IPS-11a (cell line): ENCODE data around the gene CPA4.

Experiments
- H3K4me3 ChIP-seq: one replicate; pipeline ENCODE4 v1.5.1; 2013; ENCODE audit warnings: low read depth, low read length, control low read depth

The CPA4 gene

GRCh38 chr7:130274296-130274695, 18.7 kb upstream of the CPA4 start:
- H3K4me3 ChIP-seq = no peak overlapping the region

GRCh38 chr7:130274983-130275591, 17.9 kb upstream of the CPA4 start:
- H3K4me3 ChIP-seq = no peak overlapping the region

- no peak overlapping the region for H3K4me3 ChIP-seq
Measured at GRCh38 chr7:130275826-130276297, 17.1 kb upstream of the CPA4 start.

DNA sequence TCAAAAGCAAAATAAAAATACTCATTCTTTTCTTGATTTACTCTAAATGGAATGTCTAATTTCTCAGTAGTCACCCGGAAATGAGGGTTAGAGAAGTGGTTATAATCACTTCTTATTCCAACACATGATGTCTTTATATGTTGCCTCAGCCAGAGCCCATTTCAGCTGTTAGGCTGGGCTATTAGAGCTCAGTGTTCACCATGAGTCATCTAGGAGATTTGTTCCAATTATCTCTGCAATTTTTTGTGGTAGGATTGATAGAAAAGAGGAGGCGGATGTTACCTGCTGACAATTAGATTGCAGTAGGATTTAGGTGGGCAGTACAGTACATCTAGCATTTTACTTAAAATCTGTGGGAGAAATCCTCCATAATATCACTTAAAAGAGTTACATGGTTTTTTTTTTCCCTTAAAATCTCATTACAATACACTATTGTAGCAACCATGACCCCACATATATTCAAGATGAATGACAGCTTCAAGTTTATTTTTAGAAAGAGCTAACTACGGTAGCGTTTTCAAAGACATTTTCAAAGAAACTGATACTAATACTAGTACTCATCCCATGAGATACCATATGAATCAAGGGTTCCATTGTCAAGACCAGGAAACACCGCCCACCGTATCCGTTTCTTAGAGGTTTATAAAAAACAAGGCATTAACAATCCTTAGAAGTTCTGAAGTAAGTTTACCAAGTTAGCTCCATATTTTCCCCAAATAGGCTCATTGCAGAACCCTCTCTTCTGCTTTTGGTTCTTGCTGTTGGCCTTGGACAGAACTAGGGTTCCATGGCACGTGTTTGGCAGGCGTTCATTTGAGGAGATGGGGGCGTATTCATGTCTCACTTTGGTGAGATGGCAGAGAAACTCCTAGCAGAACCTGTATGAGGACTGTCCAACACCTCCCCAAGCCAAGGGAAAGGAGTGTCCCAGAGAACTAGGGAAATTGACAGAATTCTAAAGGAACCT, 15.9 kb upstream of the CPA4 start:
- no peak overlapping the region for H3K4me3 ChIP-seq

GRCh38 chr7:130277763-130278643, 15.0 kb upstream of the CPA4 start:
- no peak overlapping the region for H3K4me3 ChIP-seq

DNA sequence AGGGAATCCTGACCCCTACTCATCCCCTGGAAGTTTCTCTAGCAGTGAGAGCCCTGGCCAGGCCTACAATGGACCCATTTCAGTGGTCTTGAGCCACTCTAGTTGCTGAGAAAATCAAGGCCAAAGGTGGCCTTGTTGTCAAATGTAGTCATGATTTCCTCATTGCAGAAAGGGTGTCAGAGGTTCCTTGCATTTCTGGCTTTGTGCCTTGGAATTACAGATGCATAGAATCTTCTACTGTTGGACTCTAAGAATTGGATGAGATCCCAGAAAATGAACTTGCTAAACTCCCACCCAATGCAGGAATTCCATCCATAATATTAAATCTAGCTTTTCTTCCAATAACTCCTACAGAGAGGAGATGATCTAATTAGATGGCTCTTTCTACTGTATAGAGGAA, 14.1 kb upstream of the CPA4 start:
- H3K4me3 ChIP-seq = no peak overlapping the region

GRCh38 chr7:130279286-130279685, 13.7 kb upstream of the CPA4 start:
- no peak overlapping the region for H3K4me3 ChIP-seq

DNA sequence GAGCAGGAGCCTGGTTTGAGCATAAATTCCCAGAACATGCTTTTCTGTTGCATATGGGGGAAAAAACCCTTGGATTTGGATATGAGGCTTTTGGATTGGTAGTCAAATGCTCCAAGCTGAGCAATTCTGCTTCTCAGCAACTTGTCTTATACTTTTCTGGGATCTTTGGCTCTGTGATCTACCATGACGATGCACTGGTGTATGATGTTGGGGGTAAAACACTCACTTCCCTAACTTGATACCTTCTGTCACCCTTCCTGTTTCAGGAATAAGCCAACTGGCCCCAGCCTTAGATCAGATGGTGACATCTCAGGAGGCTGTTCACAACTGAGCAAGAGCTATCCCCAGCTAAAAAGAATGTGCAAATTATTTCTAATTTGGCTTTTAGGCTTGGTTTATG, 13.1 kb upstream of the CPA4 start:
- H3K4me3 ChIP-seq = no peak overlapping the region

DNA sequence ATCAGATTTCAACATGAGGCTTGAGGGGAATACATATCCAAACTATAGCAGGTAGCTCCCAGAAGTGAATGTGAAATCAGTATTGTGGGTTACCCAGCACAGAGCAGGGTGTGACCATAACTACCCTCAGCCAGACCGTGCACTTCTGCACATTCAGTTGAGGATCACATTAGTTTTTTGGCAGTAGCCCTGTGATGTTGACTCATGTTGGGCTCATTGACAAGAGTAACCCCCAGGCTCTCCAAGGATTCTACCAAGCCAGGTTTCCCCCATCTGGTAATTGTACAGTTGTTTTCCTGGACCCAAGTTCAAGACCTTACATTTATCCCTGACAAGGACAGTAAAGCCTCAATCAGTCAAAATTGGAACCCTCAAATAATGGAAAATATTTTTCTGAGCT, 11.7 kb upstream of the CPA4 start:
- H3K4me3 ChIP-seq = no peak overlapping the region

DNA sequence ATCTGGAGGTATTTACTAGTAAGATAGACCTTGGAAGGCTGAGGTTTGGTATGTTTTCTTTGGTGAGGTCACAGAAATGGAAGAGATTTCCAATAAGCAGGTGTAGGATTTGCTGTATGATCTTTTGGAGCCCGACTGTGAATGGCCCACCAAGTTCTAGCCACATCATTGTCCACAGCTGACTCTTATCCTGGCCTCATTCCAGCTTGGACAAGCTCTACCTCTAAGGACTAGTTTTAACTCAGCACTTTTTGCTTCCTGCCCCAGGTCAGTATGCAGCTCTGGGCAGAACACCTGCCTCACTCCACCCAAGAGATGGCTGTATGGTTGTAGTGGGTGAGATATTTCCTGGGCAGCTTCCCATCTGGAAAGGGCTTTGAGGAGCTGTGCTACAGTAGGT, 6.1 kb upstream of the CPA4 start:
- no peak overlapping the region for H3K4me3 ChIP-seq

DNA sequence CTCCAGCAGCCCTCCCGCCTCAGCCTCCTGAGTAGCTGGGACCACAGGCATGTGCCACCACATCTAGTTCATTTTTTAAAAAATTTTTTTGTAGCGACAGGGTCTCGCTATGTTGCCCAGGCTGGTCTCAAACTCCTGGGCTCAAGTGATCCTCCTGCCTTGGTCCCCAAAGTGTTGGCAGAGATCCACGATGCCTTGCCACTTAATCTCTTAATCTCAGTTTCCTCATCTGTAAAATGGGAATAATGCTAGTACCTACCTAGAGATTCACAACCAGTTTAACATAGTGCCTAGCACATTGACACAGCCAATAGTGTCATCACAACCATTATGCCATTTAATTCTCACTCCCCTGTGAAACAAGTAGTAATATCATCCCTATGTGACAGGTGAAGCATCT, 4.8 kb upstream of the CPA4 start:
- no peak overlapping the region for H3K4me3 ChIP-seq

DNA sequence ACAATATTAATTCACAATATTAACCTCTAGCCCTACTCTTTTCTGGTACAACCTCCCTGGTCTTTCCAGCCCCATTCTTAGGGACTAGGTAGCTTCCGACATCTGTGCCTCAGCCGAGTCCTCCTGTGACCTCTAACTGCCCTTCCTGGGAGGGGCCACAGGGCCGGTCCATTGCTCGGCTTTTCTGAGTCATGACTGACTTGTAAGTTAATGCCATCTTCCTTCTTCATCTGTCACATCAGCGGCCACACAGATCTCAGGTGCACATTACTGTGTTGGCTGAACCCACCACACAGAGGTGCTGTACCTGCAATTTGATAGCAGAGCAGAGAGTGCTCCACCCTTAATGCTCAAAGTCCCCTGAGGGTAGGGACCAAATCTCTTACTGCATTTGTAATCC, 4.1 kb upstream of the CPA4 start:
- no peak overlapping the region for H3K4me3 ChIP-seq

DNA sequence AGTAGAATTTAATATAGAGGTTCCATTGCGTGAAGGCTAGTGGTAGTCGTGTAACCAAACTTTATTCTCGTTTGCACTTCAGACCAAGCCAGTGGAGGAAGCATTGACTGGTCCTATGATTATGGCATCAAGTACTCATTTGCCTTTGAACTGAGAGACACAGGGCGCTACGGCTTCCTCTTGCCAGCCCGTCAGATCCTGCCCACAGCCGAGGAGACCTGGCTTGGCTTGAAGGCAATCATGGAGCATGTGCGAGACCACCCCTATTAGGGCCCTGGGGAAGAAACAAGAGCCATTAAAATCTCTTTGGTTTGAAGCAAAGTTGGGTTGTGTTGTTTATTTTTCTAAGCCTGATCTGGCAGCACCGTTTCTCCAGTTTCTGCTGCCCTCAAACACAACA, 3.5 kb upstream of the CPA4 start:
- no peak overlapping the region for H3K4me3 ChIP-seq

DNA sequence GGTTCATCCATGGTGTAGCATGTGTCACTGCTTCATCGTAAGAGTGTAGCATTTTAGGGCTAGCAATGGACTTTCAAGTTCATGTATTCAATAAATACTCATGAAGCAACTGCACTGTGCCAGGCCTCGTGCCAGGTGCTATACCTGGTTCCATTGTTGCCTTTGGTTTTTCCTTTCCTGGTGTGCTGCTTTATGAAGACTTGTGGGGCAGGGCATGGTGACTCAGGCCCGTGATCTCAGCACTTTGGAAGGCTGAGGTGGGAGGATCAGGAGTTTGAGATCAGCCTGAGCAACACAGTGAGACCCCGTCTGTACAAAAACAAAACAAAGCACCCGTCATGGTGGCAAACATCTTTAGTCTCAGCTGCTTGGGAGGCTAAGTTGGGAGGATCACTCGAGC, 2.2 kb upstream of the CPA4 start:
- no peak overlapping the region for H3K4me3 ChIP-seq

- no peak overlapping the region for H3K4me3 ChIP-seq
Measured at GRCh38 chr7:130293521-130293920, 560 bp downstream of the CPA4 start.

DNA sequence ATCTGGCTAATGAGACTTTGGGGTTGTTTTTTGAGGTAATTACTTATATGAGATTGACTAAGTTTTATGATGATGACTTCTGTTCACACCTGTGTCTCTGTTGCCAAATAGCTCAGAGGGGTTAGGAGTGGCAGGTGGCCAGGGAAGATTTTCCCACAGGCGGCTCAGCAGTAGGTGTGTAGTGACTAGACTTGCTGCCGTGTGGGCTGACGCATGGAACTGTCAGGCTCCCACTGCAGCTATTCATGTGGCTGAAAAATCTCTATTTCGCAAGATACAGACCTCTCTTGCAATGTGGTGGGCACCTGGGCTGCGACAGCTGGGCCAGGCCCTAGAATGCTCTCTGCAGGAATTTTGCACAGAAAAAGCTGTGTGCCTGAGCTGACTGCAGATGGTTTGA, 1.4 kb downstream of the CPA4 start:
- H3K4me3 ChIP-seq = no peak overlapping the region

DNA sequence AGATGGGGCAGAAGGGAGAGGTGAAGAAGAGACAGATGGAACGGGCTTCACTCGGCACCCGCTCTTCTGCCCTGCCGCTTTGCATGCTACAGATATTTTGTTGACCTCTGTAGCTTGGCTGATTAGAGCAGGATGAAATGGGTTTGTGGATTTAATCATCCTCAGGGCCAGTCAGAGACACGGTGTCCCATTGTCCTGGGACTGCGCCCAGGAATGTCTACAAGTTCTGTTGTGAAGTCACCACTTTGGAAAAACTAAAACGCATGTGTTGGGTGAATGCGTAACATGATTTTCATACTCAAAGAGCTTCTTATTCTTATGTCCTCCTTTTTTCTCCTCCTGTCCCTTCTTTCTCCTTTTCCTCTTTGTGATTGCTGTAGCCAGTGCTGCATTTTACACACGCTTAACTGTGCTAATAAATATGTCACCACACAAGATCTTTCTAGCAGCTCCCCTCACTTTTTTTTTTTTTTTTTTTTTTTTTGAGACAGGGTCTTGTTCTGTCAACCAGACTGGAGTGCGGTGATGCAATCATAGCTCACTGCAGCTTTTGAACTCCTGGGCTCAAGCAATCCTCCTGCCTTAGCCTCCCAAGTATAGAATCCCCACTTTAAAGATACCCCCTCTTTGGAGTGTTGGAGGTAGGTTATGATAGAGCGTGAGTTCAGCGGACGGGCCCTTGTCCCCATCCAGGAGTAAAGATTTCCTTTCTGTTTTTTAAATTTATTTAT, 3.4 kb downstream of the CPA4 start:
- no peak overlapping the region for H3K4me3 ChIP-seq

DNA sequence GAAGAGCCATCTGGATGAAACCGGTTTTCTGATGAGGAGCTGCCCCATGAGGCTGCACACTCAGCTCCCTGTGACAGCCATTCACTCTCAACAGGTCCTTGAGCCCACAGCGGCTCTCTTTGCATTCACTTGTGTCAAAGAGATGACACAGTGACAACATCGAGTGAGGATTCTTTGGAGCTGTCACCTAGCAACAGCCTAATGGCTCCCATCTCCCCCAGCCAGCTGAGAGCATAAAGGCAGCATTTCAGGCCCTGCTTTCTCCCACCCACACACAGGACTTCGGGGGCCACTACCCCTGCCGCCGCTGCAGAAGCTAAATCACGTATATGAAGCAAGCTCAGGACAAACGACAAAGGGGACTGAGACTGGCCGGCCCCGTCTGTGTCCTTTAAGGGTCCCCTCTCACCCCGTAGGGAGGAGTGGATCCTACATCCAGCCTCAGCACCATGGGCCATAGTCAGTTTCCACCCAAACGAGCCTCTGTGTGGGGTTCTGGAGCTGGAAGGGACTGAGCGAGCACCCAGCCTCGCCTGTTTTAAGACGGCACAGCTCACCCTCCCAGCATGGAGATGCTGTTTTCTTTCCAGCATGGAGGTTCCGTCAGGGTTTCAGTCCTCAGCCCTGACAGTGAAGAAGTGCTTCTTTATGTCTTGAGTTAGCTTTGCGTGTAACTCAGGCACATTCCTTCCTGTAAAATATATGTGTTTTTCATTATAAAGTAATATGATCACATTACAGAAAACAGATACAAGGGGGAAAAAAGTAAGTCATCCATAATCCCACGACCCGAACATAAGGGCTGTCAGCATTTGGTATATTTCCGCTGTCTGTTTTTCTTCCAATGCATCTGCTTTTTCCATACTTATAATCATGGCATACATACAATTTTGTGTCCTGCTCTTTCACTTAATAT, 4.9 kb downstream of the CPA4 start:
- H3K4me3 ChIP-seq = no peak overlapping the region

DNA sequence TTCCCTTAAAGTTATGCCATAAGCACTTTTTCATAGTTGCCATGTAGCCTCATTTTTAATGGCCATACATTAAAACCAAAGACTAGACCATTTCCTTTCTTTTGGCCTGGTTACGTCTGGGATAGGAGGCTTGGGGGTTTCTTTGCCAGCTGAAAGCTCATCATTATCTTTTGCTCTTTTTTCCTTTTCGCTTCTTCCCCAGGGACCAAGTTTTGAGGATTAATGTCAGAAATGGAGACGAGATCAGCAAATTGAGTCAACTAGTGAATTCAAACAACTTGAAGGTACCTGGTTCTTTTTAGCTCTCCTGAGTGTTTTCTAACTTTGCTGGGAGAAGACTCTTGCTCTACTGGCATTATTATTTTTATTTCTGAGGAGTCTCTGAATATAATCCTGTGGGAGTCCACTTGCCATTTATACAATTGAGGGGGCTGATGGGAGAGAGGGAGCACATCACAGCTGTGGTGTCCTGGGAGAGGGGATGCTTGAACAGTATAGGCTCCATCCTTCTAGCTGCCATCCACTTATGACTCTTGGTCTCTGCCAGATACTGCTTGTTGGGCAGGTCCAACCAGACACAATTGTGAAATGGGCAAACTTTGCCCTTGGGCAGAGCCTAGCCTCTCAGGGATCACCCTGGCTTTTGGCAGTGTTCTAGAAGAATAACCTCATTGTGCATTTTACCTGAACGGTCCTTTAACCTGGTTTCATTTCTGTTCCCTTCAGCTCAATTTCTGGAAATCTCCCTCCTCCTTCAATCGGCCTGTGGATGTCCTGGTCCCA, 5.8 kb downstream of the CPA4 start:
- no peak overlapping the region for H3K4me3 ChIP-seq
